AG08395 (cell line): ENCODE measurements around the gene IQUB.
A peak's percentile ranks its signal among the peaks of the same experiment; 100 is the strongest.
"Not testable (repeated sequence)": the region's sequence is repeated elsewhere in the genome, so short reads cannot be mapped to it uniquely, and the experiment has no call there.

Experiments used
- DNase-seq: peaks from one replicate; pipeline ENCODE4 v3.0.0; 2012; ENCODE audit warnings: mixed read lengths, low spot score

IQUB gene

DNA sequence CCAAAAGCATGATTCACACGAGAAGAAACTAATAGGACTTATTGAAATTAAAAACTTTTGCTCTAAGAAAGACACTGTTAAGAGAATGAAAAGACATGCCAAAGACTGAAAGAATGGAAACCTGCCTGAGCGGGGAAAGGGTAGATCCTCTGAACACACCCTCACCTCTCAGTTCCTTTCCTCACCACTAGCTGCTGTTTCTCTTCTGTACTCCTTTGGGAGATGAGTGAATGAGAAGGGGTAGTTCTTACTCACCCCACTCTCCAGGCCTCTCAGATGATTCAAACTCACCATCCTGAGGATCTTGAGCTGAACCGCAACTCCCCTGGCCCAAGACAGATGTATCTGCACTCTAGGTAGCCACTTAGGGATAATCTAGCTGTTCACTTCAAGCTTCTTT, 41.9 kb downstream of the IQUB start:
- DNase-seq, result no peak

DNA sequence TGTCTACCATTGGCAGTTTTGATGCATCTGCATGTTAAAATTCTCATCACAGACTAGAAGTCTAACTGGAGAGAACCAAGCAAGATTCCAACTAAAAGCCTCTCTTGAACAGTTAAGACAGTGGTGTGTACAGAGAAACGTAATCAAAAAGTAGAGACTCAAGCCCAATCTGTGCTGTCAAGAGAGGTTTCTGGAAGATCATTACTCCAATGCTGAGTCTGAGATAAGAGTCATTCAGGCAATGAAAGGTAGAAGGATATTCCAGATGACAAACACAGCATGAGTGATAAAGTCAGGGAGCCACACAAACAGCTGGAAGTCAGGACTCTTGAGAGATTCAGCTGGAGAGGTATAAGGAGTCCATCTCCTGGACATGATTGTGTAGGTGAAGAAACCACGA, 48.7 kb downstream of the IQUB start:
- no peak for DNase-seq

DNA sequence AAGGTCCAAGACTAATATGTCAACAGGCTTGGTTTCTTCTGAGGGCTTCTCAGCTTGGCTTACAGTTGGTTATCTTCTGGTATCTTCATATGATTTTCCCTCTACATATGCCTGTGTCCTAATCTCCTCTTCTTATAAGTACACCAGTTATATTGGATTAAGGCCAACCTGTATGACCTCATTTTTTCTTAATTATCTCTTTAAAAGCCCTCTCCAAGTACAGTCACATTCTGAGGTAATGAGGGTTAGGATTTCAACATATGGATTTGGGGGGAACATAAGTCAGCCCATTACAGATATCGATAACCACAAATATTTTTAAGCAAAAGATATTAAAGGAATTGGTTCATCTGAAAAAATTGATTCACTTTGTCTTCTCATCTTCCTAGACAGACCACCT, 49.2 kb downstream of the IQUB start:
- DNase-seq, result no peak

DNA sequence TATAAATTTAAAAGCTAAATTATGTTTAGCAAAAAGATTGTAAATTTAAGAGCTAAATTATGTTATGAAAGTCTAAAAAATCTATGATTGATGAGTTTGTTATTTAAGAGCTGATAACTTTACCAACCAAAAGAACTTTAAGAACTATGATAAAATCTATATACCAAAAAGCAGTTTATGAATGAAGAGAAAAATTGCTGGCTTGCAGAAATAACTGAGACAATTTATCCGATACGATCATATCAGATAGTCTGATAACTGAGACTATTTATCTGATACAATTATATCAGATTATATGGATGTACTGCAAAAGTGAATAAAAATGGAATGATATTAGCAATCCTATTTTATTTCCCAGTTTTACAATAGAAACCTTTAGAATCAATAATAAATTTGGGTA, 50.2 kb downstream of the IQUB start:
- DNase-seq, result no peak

DNA sequence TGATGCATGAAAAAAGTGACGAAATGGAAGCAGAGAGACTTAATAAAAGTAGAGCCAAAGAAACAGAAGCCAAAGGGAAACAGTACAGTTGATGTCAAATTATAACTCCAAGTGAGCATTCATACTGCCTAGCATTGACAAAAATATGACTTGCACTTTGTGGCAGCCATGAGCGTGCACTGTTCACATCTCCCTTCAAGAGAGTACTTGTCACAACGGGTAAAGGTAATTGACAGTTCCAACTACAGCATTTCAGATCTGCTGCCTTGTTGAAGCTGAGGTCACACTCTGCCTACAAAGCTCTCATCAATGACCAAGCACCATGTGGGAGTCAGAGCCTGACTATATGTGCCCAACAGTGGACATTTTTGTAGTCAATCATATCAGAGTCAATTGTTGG, 54.3 kb downstream of the IQUB start:
- no peak for DNase-seq

DNA sequence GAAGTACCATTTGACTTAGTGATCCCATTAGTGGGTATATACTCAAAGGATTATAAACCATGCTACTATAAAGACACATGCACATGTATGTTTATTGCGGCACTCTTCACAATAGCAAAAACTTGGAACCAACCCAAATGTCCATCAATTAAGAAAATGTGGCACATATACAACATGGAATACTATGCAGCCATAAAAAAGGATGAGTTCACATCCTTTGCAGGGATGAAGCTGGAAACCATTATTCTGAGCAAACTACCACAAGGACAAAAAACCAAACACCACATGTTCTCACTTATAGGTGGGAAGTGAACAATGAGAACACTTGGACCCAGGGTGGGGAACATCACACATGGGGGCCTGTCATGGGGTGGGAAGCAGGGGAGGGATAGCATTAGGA, 56.3 kb downstream of the IQUB start:
- DNase-seq, result not testable (repeated sequence)

DNA sequence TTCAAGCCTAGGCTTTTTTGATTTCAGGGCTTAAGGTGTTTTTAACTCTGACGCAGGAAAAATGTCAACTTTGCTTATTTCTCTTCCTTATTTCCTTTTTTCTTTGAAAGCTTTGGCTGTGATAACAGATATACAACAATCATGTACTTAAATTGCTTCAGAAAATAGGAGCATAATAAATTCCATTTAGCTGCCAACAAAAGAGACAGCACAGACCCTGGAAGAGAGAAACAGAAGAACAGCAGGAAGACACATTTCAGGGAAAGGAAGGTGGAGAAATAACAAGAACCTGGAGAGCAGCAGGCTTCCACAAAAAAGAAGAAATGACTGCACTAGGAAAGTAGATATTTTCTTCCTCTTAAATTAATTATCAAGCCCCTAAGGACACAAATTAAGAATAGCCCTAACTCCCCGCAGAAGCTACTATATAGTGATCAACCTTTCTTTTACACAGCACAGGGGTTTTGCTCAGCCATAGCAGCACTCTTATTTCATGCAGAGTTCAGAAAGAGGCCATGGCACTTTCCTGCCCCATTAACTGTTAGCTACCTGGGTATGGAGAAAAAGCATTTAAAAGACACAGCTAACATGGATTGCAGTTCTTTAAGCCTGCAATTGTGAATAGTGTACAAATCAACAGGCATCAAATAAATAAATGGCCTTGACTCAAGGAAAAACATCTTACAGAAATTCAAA, 61.5 kb downstream of the IQUB start:
- DNase-seq, result no peak

DNA sequence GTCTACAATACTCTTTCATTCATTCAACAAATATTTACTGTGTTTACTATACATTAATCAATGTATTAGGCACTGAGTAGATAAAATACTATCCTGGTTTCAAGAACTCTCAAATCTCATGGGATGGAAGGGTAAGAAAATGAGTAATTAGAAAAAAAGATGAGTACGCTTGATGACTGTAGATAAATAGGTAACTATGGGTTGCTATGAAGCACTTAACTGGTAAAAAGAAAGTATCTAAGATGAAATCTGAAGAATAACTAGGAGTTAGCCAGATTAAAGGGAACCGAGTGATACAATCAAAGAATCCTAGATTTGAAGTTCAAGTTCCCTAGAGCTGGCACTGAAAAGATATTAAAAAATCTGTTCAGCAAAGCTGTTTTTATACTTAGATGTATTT, 62.1 kb downstream of the IQUB start:
- DNase-seq, result no peak

DNA sequence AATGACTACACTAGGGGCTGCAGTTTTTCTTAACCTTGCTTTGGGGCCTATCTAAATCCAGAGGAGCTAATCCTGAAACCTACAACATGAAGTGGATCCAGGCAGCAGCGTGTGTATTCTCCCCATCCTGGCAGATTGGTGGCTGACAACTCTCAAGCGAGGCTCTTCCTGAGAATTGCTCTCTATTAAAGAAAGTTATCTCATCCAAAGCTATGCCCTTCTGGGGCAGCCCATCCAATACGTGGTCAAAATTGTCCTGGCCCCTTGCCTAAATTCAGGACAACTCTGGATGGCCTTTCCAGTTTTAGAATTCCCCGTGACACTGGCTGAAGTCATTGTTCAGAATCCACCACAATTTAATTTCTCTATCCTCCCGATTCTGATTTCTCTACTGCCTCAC, 66.1 kb downstream of the IQUB start:
- no peak for DNase-seq

DNA sequence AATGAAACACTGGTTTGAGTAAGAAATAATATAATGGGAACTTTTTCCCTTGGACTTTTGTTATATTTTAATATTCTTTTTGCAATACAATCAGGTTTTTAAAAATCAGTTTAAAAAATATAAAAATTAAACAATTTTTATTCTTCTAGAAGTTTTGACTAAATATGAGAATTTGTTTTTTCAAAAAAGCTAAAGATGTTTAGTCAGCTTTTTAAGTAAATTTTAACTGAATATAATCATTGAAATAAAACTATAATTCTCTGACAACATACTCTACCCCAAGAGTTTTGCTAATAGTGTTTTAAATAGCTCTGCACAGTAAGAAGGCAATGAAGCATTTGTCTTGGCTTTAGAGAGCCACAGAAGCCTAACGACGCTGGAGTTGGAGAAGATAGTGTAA, 70.5 kb downstream of the IQUB start:
- DNase-seq, result no peak

DNA sequence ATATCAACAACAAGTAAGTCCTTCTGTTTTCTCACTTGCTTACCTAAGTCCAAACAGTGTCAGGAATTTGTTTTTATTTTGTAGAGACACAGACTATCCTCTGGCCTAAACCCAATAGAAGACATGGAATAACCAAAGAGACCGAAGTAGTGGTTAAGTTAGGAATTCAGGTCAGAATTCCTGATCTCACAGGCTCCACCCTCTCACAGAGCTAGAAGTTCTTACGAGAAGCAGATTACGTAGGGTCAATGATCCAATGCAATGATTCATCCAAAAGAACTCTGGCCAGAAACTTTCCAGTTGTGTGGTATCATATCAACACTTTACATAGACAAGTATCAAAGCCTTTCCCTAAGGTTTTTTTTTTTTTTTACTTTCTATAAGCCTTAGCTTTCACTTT, 73.8 kb downstream of the IQUB start:
- DNase-seq, result peak; percentile 5

DNA sequence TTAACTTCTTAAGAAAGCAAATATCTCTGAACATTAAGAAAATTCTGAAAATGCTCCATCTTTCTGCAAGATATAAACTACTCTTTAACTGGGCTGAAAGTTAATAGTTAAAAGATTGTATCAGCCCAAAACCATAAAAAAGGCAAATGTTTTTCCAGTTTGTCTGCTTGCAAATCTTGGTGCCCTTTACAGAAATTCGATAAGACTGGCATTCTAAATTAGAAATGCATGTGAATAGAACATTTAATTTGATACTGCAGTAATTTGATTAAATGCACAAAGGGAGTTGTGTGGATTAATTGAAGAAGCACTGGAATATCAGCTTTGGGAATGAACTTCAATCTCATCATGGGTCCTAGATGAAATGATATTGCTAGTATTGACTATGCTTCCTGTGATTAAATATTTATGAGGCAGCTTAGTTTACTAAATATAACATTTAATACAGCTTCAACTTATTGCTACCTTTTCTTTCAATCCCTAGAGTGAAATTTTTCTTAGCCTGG, 78.4 kb downstream of the IQUB start:
- no peak for DNase-seq

DNA sequence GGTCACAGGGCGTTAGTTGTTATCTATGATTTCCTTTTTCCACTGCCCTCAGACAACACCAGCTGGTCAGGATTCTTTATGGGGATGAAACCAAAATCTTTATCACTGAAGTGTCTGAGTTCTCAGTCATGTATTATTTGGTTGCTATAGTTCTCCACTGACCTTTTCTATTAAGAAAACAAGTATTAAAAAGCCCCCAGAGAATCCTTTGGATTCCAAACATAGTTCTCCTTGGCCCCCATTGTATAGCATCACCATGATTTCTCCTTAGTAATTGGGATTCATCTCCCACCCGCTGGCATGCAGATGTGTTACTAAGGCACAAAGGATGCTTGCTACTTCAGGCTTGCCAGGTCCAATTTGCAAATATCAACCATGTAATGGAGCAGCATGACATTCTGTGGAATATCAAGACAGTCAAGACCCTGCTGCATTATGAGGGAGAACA, 94.3 kb downstream of the IQUB start:
- no peak for DNase-seq

DNA sequence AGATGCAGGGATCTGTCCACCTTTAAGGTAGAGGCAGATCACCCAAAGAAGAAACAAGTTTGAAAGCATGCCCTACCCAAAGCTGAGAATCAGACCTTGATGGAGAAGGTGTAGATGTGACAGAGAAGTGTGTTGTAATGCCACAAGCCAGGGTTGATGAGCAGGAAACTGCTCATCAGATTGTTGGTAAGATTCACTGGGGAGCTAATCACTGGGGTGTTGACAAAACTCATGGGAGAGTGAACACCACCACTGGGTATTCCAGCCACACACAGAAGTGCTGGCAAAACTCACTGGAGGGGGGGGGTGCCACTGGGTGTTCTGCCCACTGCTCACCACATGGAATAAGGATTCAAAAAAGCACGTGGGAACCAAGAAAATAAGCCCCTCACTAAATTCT, 95.2 kb downstream of the IQUB start:
- no peak for DNase-seq

DNA sequence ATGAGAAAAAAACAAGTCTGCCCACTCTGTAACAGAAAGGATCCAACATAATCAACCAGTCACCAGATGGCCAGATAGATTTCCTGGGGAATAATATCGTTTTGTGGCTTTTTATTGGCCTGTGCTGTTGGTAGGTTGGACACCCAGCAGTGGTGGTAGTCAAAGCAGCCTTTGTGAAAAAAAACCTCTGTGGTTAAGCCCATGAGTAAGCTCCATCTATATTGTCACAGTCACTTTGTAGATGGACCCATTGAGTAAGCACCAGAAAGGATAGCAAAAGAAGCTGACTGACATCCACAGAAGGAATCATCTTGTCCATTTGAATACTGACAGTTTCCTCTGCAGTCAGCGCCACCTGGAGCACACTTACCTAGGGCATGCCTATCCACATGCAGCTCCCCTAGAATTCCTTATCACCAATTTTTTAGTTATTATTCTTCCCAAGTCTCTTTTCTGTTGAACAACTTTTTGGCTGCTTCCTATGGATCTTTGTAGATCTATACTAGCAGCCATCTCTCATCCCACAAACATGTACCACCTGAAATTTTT, 96.9 kb downstream of the IQUB start:
- no peak for DNase-seq

DNA sequence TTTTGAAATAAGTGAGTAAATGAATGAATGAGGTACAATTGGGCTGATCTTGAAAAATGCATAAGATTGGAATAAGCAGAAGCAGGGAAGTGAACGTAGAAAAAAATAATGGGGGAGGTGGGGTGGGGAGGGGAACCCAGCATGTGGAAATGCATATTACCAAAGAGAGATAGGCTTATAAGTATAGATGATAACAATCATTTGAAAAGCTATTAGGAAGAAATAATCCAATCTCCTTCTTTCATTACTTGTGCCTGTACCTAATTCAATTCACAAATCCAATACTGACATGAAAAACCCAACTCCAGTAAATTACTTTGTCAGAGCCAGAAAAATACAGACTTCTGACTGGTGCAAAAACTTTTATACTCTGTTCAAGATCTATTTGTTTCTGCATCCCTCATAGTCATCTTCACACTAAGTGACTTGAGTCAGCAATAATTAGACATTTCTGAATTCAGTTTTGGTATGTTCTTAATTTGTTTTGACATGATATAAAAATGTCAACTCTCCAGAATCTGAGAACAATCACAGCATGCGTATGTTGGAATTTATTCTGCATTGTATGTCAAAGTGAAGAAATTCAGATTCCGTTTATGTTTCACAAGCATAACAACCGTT, 99.2 kb downstream of the IQUB start:
- DNase-seq, result no peak

DNA sequence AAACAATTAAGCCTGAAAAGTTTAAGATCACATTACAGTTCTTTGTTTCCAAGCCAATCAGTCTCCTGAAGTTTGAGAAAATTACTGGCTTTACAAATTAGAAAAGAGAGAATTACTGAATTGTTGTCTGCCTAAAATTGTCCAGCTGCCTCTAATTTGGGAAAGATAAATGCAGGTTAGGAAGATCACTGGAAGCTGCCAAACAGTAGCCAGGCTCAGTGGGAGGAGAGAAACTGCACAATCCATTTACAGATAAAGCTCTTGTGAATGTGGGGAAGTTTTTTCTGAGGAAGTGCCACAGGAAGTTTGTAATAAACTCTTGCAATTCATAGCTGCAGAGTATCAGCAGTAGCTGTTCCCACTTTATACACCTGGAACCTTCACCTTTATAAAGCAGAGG, 100.7 kb downstream of the IQUB start:
- DNase-seq, result no peak

DNA sequence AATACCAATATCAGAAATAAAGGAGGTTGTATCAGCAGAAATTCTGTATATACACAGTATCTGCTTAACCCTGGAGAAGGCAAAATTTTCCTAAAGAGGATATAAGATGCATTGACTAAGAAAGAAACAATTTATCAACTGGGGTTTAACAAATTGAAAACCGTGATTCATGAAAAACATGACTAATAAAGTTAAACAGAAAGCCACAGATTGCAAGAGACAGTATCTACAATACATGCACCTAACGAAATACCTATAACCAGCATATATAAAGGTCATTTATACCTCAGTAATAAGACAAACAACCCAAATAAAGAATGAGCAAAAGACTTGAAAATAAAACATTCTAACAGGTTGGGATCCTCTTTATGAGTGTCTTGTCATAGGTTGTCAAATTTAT, 101.8 kb downstream of the IQUB start:
- DNase-seq, result no peak

DNA sequence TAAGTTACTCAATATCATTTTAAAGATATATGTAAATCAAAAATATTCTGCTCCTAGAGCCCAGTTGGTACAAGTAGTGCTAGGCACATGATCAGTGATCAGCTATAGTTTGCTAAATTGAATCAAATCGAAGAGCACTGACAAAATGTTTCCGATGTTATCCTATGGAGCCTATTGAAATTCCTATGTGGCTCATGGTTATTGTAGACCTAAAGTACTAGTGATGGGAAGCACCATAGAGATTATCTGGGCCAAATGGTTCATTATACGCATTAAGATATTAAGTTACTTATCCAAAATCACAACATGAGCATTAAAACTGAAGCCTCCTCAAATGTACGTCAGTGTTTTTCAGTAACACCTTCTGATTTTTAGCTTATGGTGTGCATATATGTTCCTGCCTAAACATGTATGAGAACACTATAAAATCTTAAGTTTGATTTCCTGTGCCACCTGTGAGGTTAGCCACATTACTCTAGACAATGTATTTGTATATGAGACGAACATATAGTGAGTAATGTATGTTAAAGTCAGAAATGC, 103.2 kb downstream of the IQUB start:
- no peak for DNase-seq

DNA sequence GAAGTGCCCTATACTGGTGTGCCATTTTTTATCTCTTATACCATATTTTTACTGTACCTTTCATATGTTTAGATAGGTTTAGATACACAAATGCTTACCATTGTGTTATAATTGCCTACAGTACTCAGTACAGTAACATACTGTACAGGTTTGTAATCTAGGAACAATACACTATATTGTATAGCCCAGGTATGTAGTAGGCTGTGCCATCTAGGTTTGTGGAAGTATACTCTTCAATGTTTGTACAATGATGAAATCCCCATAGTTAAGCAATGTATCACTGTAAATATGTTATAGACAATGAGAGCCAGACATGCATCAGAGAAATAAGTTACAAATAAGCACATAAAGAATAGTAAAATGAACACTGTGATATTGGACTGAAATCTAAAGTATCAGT, 109.1 kb downstream of the IQUB start:
- DNase-seq, result no peak

DNA sequence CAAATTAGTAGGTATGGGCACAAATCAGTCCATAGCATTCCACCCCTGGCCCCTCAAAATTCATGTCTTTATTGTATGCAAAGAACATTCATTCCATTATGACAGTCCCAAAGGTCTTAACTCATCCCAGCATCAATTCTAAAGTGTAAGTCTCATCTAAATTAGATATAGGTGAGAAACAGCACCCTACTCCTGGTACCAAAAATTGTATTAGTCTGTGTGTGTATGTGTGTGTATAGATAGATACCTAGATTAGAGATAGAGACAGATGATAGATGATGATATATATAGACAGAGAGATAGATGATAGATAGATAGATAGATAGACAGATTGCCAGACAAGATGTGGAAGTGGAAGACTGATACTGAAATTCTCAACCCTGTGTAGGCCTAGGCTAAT, 109.9 kb downstream of the IQUB start:
- no peak for DNase-seq

DNA sequence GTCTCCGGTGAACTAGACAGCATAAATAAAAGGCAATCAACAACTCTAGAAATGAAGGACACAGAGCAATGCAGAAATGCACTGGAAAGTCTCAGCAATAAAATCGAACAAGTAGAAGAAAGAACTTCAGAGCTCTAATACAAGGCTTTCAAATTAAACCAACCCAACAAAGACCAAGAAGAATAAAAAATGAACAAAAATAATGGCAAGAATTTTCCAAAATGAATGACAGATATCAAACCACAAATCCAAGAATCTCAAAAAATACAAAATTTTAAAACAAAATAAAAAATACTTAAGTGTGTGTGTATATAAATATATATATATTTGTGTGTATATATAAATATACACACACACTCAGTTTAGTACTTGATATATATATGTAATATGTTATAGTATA, 110.8 kb downstream of the IQUB start:
- DNase-seq, result no peak

DNA sequence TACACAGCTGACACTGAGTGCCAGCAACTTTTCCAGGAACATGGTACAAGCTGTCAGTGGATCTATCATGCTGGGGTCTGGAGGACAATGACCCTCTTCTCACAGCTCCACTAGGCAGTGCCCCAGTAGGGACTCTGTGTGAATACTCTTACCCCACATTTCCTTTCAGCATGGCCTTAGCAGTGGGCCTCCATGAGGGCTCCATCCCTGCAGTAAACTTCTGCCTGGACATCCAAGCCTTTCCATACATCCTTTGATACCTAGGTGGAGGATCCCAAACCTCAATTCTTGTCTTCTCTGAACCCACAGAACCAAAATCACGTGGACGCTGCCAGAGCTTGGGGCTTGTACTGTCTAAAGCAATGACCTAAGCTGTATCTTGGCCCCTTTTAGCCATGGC, 116.8 kb downstream of the IQUB start:
- DNase-seq, result no peak
